Esophagus muscularis mucosa (tissue), 4 donors: ENCODE results near the gene LCN1.

Source experiments
- CTCF ChIP-seq, 3 experiments: fragments of 200-600 bp in 2 of 3; fragments of 450-650 bp in 1 of 3; sonication (generic) in 2 of 3; IDR thresholded peaks; one replicate each; pipeline ENCODE4 v1.5.1; 2017 to 2019; ENCODE audit warnings: antibody characterized with exemption in 3 of 3, mild to moderate bottlenecking in 2 of 3, moderate library complexity in 1 of 3
- EP300 ChIP-seq: sonication (generic); formaldehyde crosslinking; IDR thresholded peaks from one replicate; pipeline ENCODE4 v1.6.1; 2017; ENCODE audit warnings: antibody characterized with exemption
- POLR2A ChIP-seq: fragments of 450-650 bp; IDR thresholded peaks from one replicate; pipeline ENCODE4 v1.6.1; 2017; ENCODE audit warnings: antibody characterized with exemption, moderate library complexity, mild to moderate bottlenecking, low read depth
- POLR2AphosphoS5 ChIP-seq, 2 donors: sonication (generic); formaldehyde crosslinking; IDR thresholded peaks; one replicate each; pipeline ENCODE4 v1.6.1; 2017; ENCODE audit warnings: antibody characterized with exemption in 2 of 2

GRCh38 chr9:135471791-135472640 lies 49.2 kb upstream of the LCN1 start:
- no peak for TF ChIP-seq CTCF (IDR thresholded peaks at IDR 0.05)
- no peak for TF ChIP-seq POLR2A
- TF ChIP-seq POLR2AphosphoS5 (IDR thresholded peaks at IDR 0.05) = no peak
- no peak for TF ChIP-seq EP300
